Measurements from ENCODE around the gene RNF13.

The RNF13 gene

DNA sequence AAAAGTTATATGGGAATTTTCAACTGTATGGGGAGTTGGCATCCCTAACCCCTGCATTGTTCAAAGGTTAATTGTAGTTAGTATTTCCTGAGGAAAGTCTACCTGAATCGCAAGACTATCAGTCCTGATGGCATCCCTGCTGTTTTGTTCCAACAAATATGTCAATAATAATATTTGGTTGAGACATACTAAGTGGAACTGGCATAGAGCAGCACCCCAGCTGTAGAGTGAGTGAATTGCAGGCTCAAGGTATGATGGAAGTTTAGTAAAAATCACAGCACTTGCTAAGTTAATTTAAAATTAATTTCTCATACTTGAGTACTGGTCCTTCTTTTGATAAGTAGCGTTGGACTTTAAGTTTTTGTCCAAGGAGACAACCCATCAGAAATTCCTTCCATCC, 42.8 kb upstream of the RNF13 start:
- TF ChIP-seq, protein P1, sequence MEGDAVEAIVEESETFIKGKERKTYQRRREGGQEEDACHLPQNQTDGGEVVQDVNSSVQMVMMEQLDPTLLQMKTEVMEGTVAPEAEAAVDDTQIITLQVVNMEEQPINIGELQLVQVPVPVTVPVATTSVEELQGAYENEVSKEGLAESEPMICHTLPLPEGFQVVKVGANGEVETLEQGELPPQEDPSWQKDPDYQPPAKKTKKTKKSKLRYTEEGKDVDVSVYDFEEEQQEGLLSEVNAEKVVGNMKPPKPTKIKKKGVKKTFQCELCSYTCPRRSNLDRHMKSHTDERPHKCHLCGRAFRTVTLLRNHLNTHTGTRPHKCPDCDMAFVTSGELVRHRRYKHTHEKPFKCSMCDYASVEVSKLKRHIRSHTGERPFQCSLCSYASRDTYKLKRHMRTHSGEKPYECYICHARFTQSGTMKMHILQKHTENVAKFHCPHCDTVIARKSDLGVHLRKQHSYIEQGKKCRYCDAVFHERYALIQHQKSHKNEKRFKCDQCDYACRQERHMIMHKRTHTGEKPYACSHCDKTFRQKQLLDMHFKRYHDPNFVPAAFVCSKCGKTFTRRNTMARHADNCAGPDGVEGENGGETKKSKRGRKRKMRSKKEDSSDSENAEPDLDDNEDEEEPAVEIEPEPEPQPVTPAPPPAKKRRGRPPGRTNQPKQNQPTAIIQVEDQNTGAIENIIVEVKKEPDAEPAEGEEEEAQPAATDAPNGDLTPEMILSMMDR (IDR thresholded peaks at IDR 0.05; ENCODE audit: borderline replicate concordance, control extremely low read depth, extremely low read depth, insufficient read depth, missing control alignments): no peak
- in situ Hi-C loops (cut with MboI; ENCODE audit: low sequenced_read_pairs, unreplicated experiment): no loop called here
- no peak for DNase-seq (ENCODE audit: low spot score)

DNA sequence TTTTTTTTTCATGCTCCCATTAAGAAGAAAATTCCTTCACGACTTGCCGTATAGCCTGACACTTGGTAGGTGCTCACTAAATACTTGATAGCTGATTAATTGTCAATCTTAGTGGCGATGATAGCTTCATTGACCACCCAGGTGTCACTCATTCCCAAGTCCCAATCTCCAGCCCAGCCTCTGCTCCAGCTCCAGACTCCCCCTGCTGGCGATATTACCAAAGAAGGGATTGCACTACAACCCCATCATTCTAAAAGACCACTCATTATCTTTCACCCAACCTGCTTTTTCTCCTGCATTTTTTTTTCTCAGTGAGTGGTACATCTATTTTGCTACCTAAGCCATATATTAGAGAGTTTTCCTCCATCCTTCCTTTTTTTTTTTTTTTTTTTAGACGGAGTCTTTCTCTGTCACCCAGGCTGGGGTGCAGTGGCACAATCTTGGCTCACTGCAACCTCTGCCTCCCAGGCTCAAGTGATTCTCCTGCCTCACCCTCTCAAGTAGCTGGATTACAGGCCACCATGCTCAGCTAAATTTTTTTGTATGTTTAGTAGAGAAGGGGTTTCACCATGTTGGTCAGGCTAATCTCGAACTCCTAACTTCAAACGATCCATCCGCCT, 41.3 kb upstream of the RNF13 start:
- in situ Hi-C loops (cut with MboI; ENCODE audit: low sequenced_read_pairs, unreplicated experiment): no loop called here
- peak; percentile 50 for DNase-seq (ENCODE audit: low spot score)
- TF ChIP-seq, protein P1 (IDR thresholded peaks at IDR 0.05; ENCODE audit: borderline replicate concordance, control extremely low read depth, extremely low read depth, insufficient read depth, missing control alignments): peak; percentile 71

DNA sequence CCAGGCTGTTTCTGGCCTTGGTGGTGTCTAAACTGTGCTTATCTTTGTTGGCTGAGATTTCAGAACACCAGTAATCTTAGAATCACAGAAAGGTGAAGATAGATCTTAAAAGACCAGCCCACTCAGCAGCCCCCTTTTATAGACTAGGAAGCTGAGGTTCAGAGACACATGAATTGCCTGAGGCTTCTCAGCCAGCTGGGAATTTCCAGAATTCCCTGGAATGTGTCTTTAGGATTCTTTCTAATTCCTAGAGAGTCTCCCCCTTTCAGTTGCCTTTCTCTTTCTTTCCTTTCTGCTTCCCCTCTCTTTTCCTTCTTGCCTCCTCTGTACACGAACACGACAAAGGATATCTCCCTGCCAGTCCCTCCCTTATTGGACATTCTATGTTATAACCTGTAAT, 40.2 kb upstream of the RNF13 start:
- TF ChIP-seq, protein P1 (IDR thresholded peaks at IDR 0.05; ENCODE audit: borderline replicate concordance, control extremely low read depth, extremely low read depth, insufficient read depth, missing control alignments): no peak
- in situ Hi-C loops (cut with MboI; ENCODE audit: low sequenced_read_pairs, unreplicated experiment): no loop called here
- DNase-seq (ENCODE audit: low spot score): no peak

DNA sequence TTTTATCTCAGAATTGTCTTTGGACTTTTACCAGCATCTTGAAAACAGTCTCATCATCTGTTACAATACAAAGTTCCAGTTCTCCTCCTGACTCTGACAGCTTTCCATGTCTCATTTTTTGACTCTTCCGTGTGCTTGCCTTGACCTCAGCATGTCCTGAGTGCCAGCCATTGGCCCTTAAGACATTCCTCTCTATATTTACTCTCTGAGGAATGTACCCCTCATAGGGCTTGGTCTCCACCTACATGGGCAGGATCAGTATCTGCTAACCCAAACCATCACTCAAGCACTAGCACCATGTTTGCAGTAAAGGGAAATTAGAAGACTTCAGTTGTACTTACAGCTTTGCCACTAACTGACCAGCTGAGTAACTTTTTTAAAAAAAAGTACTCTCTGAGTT, 36.8 kb upstream of the RNF13 start:
- TF ChIP-seq, protein P1 (IDR thresholded peaks at IDR 0.05; ENCODE audit: borderline replicate concordance, control extremely low read depth, extremely low read depth, insufficient read depth, missing control alignments): no peak
- in situ Hi-C loops (cut with MboI; ENCODE audit: low sequenced_read_pairs, unreplicated experiment): no loop called here
- DNase-seq (ENCODE audit: low spot score): no peak

DNA sequence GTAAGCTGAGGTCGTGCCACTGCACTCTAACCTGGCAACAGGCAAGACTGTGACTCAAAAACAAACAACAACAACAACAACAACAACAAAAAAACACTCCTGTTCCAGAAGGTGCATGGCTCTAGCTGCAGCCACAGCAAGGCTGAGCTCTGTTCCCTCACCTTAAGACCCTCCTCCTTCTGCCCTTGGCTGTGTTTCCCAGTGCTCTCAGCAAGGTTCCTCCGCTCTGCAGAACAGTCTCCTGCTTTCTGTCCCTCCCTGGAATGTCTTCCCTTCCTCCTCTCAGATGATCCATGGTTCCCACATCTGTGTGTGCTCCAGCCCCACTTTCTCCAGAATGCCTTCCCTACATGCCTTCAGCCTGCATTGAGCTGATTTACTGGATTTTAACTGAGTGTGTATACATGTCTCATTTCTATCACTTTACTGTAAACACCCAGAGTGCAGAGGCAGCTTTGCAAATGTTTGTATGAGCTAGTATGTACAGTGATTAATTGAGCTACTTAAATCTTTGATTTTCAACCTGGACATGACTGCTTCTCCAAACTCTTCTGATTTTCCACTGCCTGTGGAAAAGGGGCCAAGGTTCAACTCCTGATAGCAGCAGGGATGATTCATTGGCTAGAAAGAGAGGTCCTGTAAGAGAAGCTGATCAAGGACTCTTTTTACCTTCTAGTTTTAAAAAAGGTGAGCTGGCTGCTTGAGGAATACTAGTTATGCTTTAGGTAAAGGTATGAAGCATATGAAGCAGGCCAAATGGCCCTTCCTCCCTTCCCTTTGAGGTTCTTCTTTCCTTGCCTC, 35.4 kb upstream of the RNF13 start:
- TF ChIP-seq, protein P1 (IDR thresholded peaks at IDR 0.05; ENCODE audit: borderline replicate concordance, control extremely low read depth, extremely low read depth, insufficient read depth, missing control alignments): no peak
- in situ Hi-C loops (cut with MboI; ENCODE audit: low sequenced_read_pairs, unreplicated experiment): no loop called here
- no peak for DNase-seq (ENCODE audit: low spot score)

DNA sequence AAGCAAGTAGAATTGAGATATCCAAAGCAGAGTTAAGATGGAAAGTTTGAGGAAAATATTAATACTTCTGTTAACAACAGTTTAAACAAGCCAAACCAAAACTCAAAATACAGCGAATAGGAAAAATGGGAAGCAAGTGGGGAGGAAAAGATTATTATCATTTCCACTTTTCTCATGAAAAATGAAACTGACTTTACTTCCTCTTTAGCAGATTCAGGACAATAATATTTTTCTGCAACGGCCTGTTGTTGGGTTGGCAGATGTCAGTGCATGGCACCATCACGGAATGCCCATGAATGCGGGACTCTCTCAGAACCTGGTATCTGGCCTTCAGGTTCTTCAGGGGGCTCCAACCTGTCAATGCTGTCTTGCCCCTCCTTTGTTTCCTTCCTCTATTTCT, 31.8 kb upstream of the RNF13 start:
- TF ChIP-seq, protein P1 (IDR thresholded peaks at IDR 0.05; ENCODE audit: borderline replicate concordance, control extremely low read depth, extremely low read depth, insufficient read depth, missing control alignments): no peak
- in situ Hi-C loops (cut with MboI; ENCODE audit: low sequenced_read_pairs, unreplicated experiment): no loop called here
- DNase-seq (ENCODE audit: low spot score): no peak
